HepG2 (cell line): ENCODE data around the gene AKAIN1. TPM values are rescaled to one million over a fixed set of nuclear protein-coding genes. Genes with fewer than 3 reads are reported as not detected.

Experiments
- BORCS8-MEF2B ChIP-seq: sonication (generic); formaldehyde crosslinking; IDR thresholded peaks from 2 replicates; pipeline ENCODE4 v1.8.0; 2022; ENCODE audit warnings: mild to moderate bottlenecking, missing genetic modification reagents
- CBX2 ChIP-seq, 2 experiments: fragments of 200-600 bp in 1 of 2; sonication (generic); formaldehyde crosslinking in 1 of 2; IDR thresholded peaks; 2 replicates each; pipeline versions ENCODE4 v1.7.0 to v1.8.1; 2018 to 2022; ENCODE audit warnings: low read depth in 2 of 2, low read length in 1 of 2, mild to moderate bottlenecking in 1 of 2, missing genetic modification reagents in 1 of 2
- CENPT ChIP-seq: sonication (generic); formaldehyde crosslinking; IDR thresholded peaks from 2 replicates; pipeline ENCODE4 v1.8.0; 2022; ENCODE audit warnings: low read depth, mild to moderate bottlenecking, moderate library complexity, missing genetic modification reagents
- EHMT2 ChIP-seq: fragments of 200-600 bp; sonication (generic); IDR thresholded peaks from 2 replicates; pipeline ENCODE4 v1.7.0; 2017; ENCODE audit warnings: antibody characterized with exemption, low read depth, low read length, borderline replicate concordance
- ELF4 ChIP-seq: sonication (generic); formaldehyde crosslinking; IDR thresholded peaks from 2 replicates; pipeline ENCODE4 v1.5.0; 2020; ENCODE audit warnings: missing genetic modification reagents, mild to moderate bottlenecking, moderate library complexity, borderline replicate concordance
- FOXM1 ChIP-seq: sonication (generic); formaldehyde crosslinking; IDR thresholded peaks from 2 replicates; pipeline ENCODE4 v1.5.0; 2020; ENCODE audit warnings: missing genetic modification reagents
- IRF2 ChIP-seq: IDR thresholded peaks from 2 replicates; pipeline ENCODE4 v1.6.1; 2018; ENCODE audit warnings: missing genetic modification reagents, missing compliant biosample characterization
- KDM1A ChIP-seq: IDR thresholded peaks from 2 replicates; pipeline ENCODE4 v1.6.1; 2016; ENCODE audit warnings: missing compliant biosample characterization
- NFIB ChIP-seq: sonication (generic); formaldehyde crosslinking; IDR thresholded peaks from 2 replicates; pipeline ENCODE4 v1.9.0; 2021; ENCODE audit warnings: missing genetic modification reagents, mild to moderate bottlenecking, borderline replicate concordance
- PLRG1 ChIP-seq: fragments of 450-650 bp; conservative IDR thresholded peaks from 2 replicates; pipeline ENCODE4 v1.6.1; 2016
- RBFOX2 ChIP-seq: fragments of 200-400 bp; formaldehyde crosslinking; IDR thresholded peaks from 2 replicates; pipeline ENCODE4 v1.6.1; 2017; ENCODE audit warnings: low read depth, mild to moderate bottlenecking, low read length
- RELA ChIP-seq: sonication (generic); formaldehyde crosslinking; IDR thresholded peaks from 2 replicates; pipeline ENCODE4 v1.4.0; 2020; ENCODE audit warnings: missing genetic modification reagents
- SNRNP70 ChIP-seq: fragments of 200-400 bp; formaldehyde crosslinking; IDR thresholded peaks from 2 replicates; pipeline ENCODE4 v1.6.1; 2017; ENCODE audit warnings: mild to moderate bottlenecking, low read depth, low read length, moderate library complexity
- TCF7L2 ChIP-seq: IDR thresholded peaks from 2 replicates; pipeline ENCODE4 v1.6.1; 2011; ENCODE audit warnings: mild to moderate bottlenecking, low read depth, low read length, moderate library complexity
- ZNF124 ChIP-seq: sonication (generic); formaldehyde crosslinking; IDR thresholded peaks from 2 replicates; pipeline ENCODE4 v1.4.0; 2020; ENCODE audit warnings: missing genetic modification reagents
- ZNF136 ChIP-seq: sonication (generic); formaldehyde crosslinking; IDR thresholded peaks from 2 replicates; pipeline ENCODE4 v1.8.1; 2022; ENCODE audit warnings: low read depth, mild to moderate bottlenecking, moderate library complexity, missing genetic modification reagents
- ZNF678 ChIP-seq: sonication (generic); formaldehyde crosslinking; IDR thresholded peaks from 2 replicates; pipeline ENCODE4 v1.4.0; 2020; ENCODE audit warnings: mild to moderate bottlenecking, missing genetic modification reagents
- polyA plus RNA-seq, 8 experiments: library from polyadenylated mRNA; depleted of rRNA in 3 of 8; stranded (reverse) in 7 of 8; unstranded in 1 of 8; fragments of >200 nt; fragmentation: Illumina TruSeq in 4 of 8; extraction: Trizol in 4 of 8; gene quantifications; 2 replicates each; pipeline versions ENCODE4 v1.2.1 to v1.2.3, GENCODE V29; 2011 to 2016; ENCODE audit warnings: low read depth in 4 of 8, missing spikeins in 1 of 8, mixed read lengths in 1 of 8; ENCODE audit not compliant: insufficient read depth in 1 of 8
- total RNA-seq, 5 experiments: library from RNA; depleted of rRNA; stranded (reverse); fragments of >200 nt; fragmentation: Illumina TruSeq; extraction: Trizol; gene quantifications; 2 replicates each; pipeline ENCODE4 v1.2.3, GENCODE V29; 2016; ENCODE audit warnings: low read depth in 1 of 5
- TF ChIP-seq, protein P1 (sequence below): sonication (generic); formaldehyde crosslinking; conservative IDR thresholded peaks from 2 replicates; pipeline ENCODE4 v1.4.0; 2020; ENCODE audit warnings: missing genetic modification reagents
- TF ChIP-seq, protein P2 (sequence below): sonication (generic); formaldehyde crosslinking; IDR thresholded peaks from 2 replicates; pipeline ENCODE4 v1.4.0; 2020; ENCODE audit warnings: mild to moderate bottlenecking, missing genetic modification reagents
- TF ChIP-seq, protein P3 (sequence below): IDR thresholded peaks from 2 replicates; pipeline ENCODE4 v1.6.1; 2016; ENCODE audit warnings: missing compliant biosample characterization, missing genetic modification reagents, borderline replicate concordance
- TF ChIP-seq, protein P4 (sequence below): sonication (generic); formaldehyde crosslinking; conservative IDR thresholded peaks from 2 replicates; pipeline ENCODE4 v1.4.0; 2020; ENCODE audit warnings: missing genetic modification reagents
- TF ChIP-seq, protein P5 (sequence below): sonication (generic); formaldehyde crosslinking; IDR thresholded peaks from 2 replicates; pipeline ENCODE4 v1.9.0; 2022; ENCODE audit warnings: missing genetic modification reagents, mild to moderate bottlenecking, borderline replicate concordance
- TF ChIP-seq, protein P6 (sequence below): IDR thresholded peaks from 2 replicates; pipeline ENCODE4 v1.6.1; 2016; ENCODE audit warnings: mild to moderate bottlenecking, missing biosample characterization, missing genetic modification reagents

Gene AKAIN1
- total and polyA plus RNA-seq, 2 of the 13 experiments (the other 11 are each of a cell fraction or from before 2014, with no cell fraction given), result not detected

DNA sequence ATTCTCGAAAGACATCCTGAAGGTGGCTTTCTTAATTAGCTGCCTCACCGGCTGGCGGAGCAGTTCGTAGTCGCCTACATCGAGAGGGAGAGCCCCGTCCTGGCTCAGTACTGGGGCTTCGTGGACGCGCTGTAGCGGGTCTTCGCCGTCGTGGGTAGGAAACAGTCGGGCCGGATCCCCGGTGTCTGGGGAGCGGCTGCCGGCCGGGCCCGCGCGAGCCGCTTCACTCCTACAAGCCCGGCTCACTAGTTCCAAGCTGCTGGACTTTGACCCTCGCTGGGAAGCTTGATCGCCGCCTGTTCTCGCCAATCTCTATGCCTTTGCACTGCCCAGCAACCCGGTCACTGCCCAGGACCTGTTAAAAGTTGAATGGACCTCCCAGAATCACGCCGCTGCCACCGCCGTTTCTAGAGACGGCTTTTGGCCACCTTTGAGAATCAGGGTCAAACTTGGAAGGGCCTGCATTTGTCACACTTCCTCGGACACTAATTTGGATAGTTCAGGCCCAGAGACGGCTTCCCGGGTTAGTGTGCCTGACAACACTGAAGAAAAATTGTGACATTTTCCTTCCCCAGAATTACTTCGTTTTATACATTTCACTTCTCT is 41.4 kb upstream of the AKAIN1 start (continued):
- no peak; the same call in 1 of the 2 replicates for TF ChIP-seq ELF4 (CRISPR knock-in tag)
- no peak for TF ChIP-seq RELA (CRISPR knock-in tag)
- TF ChIP-seq ZNF136 (CRISPR knock-in tag), result no peak
- no peak for TF ChIP-seq CENPT (CRISPR knock-in tag)
- TF ChIP-seq TCF7L2, result no peak
- TF ChIP-seq, protein P1, sequence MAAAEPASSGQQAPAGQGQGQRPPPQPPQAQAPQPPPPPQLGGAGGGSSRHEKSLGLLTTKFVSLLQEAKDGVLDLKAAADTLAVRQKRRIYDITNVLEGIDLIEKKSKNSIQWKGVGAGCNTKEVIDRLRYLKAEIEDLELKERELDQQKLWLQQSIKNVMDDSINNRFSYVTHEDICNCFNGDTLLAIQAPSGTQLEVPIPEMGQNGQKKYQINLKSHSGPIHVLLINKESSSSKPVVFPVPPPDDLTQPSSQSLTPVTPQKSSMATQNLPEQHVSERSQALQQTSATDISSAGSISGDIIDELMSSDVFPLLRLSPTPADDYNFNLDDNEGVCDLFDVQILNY (CRISPR knock-in tag), result no peak
- no peak for TF ChIP-seq ZNF124 (CRISPR knock-in tag)
- TF ChIP-seq, protein P2, sequence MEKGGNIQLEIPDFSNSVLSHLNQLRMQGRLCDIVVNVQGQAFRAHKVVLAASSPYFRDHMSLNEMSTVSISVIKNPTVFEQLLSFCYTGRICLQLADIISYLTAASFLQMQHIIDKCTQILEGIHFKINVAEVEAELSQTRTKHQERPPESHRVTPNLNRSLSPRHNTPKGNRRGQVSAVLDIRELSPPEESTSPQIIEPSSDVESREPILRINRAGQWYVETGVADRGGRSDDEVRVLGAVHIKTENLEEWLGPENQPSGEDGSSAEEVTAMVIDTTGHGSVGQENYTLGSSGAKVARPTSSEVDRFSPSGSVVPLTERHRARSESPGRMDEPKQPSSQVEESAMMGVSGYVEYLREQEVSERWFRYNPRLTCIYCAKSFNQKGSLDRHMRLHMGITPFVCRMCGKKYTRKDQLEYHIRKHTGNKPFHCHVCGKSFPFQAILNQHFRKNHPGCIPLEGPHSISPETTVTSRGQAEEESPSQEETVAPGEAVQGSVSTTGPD (CRISPR knock-in tag), result no peak
- no peak for TF ChIP-seq NFIB (CRISPR knock-in tag)
- TF ChIP-seq, protein P3, sequence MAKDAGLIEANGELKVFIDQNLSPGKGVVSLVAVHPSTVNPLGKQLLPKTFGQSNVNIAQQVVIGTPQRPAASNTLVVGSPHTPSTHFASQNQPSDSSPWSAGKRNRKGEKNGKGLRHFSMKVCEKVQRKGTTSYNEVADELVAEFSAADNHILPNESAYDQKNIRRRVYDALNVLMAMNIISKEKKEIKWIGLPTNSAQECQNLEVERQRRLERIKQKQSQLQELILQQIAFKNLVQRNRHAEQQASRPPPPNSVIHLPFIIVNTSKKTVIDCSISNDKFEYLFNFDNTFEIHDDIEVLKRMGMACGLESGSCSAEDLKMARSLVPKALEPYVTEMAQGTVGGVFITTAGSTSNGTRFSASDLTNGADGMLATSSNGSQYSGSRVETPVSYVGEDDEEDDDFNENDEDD (CRISPR knock-in tag), result no peak
- TF ChIP-seq, protein P4, sequence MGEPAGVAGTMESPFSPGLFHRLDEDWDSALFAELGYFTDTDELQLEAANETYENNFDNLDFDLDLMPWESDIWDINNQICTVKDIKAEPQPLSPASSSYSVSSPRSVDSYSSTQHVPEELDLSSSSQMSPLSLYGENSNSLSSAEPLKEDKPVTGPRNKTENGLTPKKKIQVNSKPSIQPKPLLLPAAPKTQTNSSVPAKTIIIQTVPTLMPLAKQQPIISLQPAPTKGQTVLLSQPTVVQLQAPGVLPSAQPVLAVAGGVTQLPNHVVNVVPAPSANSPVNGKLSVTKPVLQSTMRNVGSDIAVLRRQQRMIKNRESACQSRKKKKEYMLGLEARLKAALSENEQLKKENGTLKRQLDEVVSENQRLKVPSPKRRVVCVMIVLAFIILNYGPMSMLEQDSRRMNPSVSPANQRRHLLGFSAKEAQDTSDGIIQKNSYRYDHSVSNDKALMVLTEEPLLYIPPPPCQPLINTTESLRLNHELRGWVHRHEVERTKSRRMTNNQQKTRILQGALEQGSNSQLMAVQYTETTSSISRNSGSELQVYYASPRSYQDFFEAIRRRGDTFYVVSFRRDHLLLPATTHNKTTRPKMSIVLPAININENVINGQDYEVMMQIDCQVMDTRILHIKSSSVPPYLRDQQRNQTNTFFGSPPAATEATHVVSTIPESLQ (CRISPR knock-in tag), result no peak
- no peak for TF ChIP-seq EHMT2
- TF ChIP-seq, protein P5, sequence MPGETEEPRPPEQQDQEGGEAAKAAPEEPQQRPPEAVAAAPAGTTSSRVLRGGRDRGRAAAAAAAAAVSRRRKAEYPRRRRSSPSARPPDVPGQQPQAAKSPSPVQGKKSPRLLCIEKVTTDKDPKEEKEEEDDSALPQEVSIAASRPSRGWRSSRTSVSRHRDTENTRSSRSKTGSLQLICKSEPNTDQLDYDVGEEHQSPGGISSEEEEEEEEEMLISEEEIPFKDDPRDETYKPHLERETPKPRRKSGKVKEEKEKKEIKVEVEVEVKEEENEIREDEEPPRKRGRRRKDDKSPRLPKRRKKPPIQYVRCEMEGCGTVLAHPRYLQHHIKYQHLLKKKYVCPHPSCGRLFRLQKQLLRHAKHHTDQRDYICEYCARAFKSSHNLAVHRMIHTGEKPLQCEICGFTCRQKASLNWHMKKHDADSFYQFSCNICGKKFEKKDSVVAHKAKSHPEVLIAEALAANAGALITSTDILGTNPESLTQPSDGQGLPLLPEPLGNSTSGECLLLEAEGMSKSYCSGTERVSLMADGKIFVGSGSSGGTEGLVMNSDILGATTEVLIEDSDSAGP (CRISPR knock-in tag), result no peak; the same call in 1 of the 2 replicates
- TF ChIP-seq ZNF678, result no peak
- TF ChIP-seq PLRG1, result no peak
- TF ChIP-seq FOXM1 (CRISPR knock-in tag), result no peak
- TF ChIP-seq BORCS8-MEF2B (CRISPR knock-in tag), result no peak
- TF ChIP-seq CBX2 (IDR thresholded peaks at IDR 0.05; ENCODE audit: low read depth, low read length), result no peak
- TF ChIP-seq CBX2 (CRISPR knock-in tag; IDR thresholded peaks at IDR 0.05; ENCODE audit: low read depth), result no peak
- TF ChIP-seq SNRNP70, result no peak
- TF ChIP-seq KDM1A (CRISPR knock-in tag), result no peak
- 0 out of 2 replicates have a peak, but pooled peaks have one; percentile 6 for TF ChIP-seq IRF2 (CRISPR knock-in tag)
- TF ChIP-seq, protein P6, sequence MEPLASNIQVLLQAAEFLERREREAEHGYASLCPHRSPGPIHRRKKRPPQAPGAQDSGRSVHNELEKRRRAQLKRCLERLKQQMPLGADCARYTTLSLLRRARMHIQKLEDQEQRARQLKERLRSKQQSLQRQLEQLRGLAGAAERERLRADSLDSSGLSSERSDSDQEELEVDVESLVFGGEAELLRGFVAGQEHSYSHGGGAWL (CRISPR knock-in tag), result no peak
- peak; percentile 79 for TF ChIP-seq RBFOX2
